GM12865 (cell line): ENCODE data around the gene ETV6.
A peak's percentile ranks its signal among the peaks of the same experiment; 100 is the strongest.

Source experiments
- DNase-seq: peaks from one replicate; pipeline ENCODE4 v3.0.0; 2010; ENCODE audit warnings: low read depth
- H3K4me3 ChIP-seq: 2 replicates; pipeline ENCODE4 v1.5.1; 2011; ENCODE audit warnings: mild to moderate bottlenecking, low read depth, low read length, control low read depth
- TF ChIP-seq, protein P1 (sequence below): IDR thresholded peaks from 2 replicates; pipeline ENCODE4 v1.5.1; 2011; ENCODE audit warnings: low read length, control low read depth, low read depth, inconsistent platforms; ENCODE audit not compliant: insufficient read depth; ENCODE audit errors: missing control alignments

ETV6 gene

DNA sequence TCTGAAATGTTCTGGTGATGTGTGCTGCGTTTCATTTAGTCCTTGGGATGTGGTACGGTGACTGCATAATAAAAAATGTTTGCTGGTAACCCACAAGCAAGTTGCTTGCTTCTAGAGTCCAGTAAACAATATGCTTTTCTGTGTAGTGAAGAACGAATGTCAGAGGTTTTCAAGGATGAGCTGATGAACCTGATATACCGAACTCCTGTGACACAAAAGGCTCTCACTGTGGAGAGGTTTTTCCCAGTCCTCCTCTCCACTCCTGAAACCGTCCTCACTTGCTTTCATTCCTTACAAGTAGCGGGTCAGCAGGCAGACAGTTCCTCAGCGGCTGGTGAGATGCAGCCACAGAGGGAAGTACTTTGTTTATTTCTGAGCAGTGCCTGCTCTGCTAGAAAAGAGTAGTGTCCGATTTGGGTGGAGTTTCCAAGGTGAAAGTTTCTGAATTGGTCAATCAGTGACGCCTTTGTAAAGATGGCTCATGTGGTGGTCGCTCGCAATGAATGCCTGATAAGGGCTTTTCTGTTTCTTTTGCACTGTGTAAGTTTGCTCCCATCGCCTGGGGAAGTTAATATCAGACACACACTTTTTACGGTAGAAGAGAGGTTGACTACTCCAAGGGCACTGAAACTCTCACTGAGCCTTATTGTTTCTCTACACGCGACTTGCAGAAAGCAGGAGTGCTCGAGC is 3.0 kb downstream of the ETV6 start:
- peak overlapping the region; percentile 99 for H3K4me3 ChIP-seq
- TF ChIP-seq, protein P1, sequence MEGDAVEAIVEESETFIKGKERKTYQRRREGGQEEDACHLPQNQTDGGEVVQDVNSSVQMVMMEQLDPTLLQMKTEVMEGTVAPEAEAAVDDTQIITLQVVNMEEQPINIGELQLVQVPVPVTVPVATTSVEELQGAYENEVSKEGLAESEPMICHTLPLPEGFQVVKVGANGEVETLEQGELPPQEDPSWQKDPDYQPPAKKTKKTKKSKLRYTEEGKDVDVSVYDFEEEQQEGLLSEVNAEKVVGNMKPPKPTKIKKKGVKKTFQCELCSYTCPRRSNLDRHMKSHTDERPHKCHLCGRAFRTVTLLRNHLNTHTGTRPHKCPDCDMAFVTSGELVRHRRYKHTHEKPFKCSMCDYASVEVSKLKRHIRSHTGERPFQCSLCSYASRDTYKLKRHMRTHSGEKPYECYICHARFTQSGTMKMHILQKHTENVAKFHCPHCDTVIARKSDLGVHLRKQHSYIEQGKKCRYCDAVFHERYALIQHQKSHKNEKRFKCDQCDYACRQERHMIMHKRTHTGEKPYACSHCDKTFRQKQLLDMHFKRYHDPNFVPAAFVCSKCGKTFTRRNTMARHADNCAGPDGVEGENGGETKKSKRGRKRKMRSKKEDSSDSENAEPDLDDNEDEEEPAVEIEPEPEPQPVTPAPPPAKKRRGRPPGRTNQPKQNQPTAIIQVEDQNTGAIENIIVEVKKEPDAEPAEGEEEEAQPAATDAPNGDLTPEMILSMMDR = no peak
- peak; percentile 86 for DNase-seq

DNA sequence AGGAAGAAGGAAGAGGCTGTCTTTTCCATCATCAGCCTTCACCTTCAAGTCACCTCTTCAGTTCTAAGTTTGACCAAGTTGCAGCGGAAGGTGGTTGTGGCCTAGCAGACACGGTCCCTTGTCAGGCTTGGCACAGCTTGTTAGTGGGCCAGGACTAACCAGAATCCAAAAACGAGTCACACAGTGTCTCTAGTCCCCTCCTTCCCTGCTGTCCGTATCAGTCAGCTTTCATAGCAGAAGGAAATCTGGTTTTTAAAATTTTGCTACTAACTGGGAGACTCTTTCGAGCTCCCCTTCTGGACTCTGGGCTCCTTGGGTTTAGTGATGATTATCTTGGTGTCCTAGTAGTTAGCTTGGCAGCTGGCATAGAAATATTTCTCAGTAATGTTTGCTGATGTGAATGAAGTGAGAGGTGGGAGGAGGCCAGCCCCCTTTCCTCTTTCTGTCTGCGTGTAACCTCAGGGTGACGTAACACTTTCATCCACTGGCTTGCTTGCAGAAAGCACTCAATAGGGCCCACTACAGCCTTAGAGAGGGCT is 3.8 kb downstream of the ETV6 start:
- TF ChIP-seq, protein P1 = no peak
- DNase-seq = peak; percentile 88
- peak overlapping the region; percentile 99 for H3K4me3 ChIP-seq

DNA sequence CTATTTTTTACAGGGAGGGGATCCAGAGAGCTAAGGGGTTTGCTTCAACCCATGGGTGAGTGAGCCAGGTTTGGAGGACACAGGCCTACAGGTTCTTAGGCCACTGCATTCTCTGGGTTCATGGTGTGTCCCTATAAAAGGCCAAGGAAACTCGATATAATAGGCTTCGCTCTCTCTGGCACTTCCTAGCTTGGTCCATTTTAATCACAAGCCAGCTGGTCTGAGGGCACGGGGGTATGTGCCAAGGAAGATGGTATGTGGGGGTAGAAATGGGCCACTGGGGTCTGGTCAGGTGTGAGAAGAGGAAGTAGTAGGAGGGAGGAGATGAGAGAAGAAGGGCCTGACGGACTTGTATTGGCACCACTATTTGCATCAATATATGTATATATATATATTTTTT is 4.9 kb downstream of the ETV6 start:
- peak overlapping the region; percentile 29 for H3K4me3 ChIP-seq
- DNase-seq = peak; percentile 49
- TF ChIP-seq, protein P1 = no peak

DNA sequence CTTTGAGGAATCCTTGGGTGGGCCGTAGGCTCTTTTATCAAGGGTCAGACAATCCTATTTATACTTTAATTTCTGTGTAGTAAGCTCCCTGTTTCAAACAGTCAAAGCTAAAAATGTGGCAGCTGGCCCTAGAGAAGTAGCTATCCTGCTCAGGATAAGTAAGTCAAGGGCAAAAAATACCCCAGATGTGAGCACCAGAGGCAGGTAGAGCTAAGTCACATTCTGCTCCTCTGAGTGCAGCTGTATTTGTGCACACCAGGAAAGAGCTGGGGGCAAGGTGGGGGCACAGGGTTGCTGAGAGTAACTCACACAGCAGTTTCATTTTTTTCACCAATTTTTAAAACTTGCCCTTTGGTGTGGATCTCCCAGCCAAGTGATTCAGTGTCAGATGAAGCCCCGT is 5.3 kb downstream of the ETV6 start:
- no peak for DNase-seq
- TF ChIP-seq, protein P1 = no peak
- peak overlapping the region; percentile 10; the same call in 1 of the 2 replicates for H3K4me3 ChIP-seq

DNA sequence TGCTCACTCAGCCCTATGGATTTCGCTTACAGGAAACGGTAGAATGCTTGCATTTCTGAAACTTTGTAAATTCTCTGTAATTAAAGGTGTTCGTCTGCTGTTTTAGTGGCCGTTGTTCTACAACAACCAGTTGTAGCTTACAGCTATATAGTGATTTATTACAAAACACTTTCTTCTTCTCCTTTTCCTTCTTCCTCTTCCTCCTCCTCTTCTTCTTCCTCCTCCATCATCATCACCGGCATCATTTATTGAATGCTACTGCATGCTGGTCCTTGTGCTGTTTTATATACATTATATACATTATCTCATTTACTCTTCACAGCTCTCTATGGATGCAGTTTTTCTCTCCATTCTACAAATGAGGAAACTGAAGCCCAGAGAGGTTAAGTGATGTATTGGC is 6.4 kb downstream of the ETV6 start:
- no peak overlapping the region for H3K4me3 ChIP-seq
- no peak for DNase-seq
- TF ChIP-seq, protein P1 = no peak

DNA sequence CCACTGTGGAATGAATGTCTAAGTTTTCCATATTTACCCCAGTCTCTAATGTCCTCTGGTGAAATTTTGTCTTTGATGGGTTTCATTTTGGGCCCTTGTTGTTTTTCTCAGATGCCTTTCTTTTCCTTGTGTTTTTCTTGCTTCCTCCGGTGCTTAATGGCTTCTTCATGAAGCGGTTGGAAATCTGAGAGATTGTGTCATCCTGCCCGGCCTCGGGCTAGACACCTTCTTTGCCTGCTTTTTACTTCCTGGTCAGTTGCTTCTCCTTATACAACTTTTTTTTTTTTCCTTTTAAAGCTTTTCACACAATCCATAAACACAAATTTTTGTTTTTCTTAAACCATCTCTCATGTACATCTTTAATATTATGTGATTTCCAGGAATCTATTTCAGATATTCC is 7.1 kb downstream of the ETV6 start:
- DNase-seq = no peak
- TF ChIP-seq, protein P1 = no peak
- no peak overlapping the region for H3K4me3 ChIP-seq

DNA sequence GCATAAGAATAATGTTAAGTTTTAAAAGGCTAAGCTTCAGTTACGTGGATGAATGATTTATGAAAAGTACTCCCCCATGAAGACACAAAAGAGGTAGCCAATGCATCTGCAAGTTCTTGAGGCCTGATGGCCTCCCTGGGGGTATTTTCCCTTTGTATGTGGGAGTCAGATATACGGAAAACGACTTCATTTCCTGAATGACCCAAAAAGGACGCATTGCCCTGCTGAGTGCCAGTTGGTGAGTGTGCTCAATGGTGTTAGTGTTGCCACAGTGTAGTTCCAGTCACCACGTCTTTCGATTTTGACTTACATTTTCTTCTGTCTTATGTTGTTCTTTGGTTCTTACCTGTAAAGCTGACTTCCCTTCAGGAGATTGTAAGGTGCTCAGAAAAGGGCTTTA is 8.0 kb downstream of the ETV6 start:
- TF ChIP-seq, protein P1 = no peak
- DNase-seq = no peak
- no peak overlapping the region for H3K4me3 ChIP-seq
